Thyroid gland (tissue), 4 donors: ENCODE measurements around the gene EXOC4. TPM values are rescaled to one million over a fixed set of nuclear protein-coding genes. Genes with fewer than 3 reads are reported as not detected.

ENCODE experiments used
- DNase-seq, 2 donors: peaks; one replicate each; pipeline ENCODE4 v3.0.0-alpha.2; 2019
- H3K27ac ChIP-seq, 3 donors: fragments of 200-600 bp; sonication (generic); 1 replicate in 2 of 3; 2 replicates in 1 of 3; pipeline ENCODE4 v1.5.1; 2016 to 2019; ENCODE audit warnings: mild to moderate bottlenecking in 1 of 3, moderate library complexity in 1 of 3
- H3K27me3 ChIP-seq: fragments of 200-600 bp; sonication (generic); one replicate; pipeline ENCODE4 v1.5.1; 2019
- H3K36me3 ChIP-seq, 2 donors: fragments of 200-600 bp; sonication (generic); one replicate each; pipeline ENCODE4 v1.5.1; 2016 to 2019
- H3K4me1 ChIP-seq, 2 donors: fragments of 200-600 bp; sonication (generic); one replicate each; pipeline ENCODE4 v1.5.1; 2017 to 2019
- H3K4me3 ChIP-seq, 3 donors: fragments of 200-600 bp; sonication (generic); replicated peaks in 1 of 3; 1 replicate in 2 of 3; 2 replicates in 1 of 3; pipeline ENCODE4 v1.5.1; 2016; ENCODE audit warnings: mild to moderate bottlenecking in 1 of 3
- H3K9me3 ChIP-seq: fragments of 200-600 bp; sonication (generic); one replicate; pipeline ENCODE4 v1.5.1; 2017
- CTCF ChIP-seq, 6 experiments: fragments of 200-600 bp in 3 of 6; fragments of 450-650 bp in 3 of 6; sonication (generic) in 3 of 6; IDR thresholded peaks; one replicate each; pipeline ENCODE4 v1.5.1; 2016 to 2019; ENCODE audit warnings: antibody characterized with exemption in 6 of 6, mild to moderate bottlenecking in 2 of 6, inconsistent platforms in 1 of 6, moderate library complexity in 1 of 6
- POLR2A ChIP-seq, 2 donors: fragments of 450-650 bp; IDR thresholded peaks; one replicate each; pipeline ENCODE4 v1.6.1; 2017; ENCODE audit warnings: antibody characterized with exemption in 2 of 2, mild to moderate bottlenecking in 2 of 2, moderate library complexity in 1 of 2
- WGBS, 2 donors: methylation state at CpG; one replicate each; pipeline ENCODE4 v1.1.5; 2017; 5-methylcytosine and 5-hydroxymethylcytosine counted together
- intact Hi-C: fragments of 100-400 bp; cut with DNase I; formaldehyde crosslinking; loops from one replicate; pipeline ENCODE4 v1.15.1; 2023
- total RNA-seq, 4 donors: library from RNA; depleted of rRNA; stranded (reverse); fragments of >200 nt; gene quantifications; one replicate each; pipeline ENCODE4 v1.2.3, GENCODE V29; 2016

Gene EXOC4
- total RNA-seq, 4 donors from 2014 or later, result 74.0 to 116 (median 107) TPM

GRCh38 chr7:133348250-133348649, 95.4 kb downstream of the EXOC4 start:
- Histone ChIP-seq H3K27ac (no peak overlapping the region), H3K27me3 (no peaks in the 10 kb centered on the region), H3K9me3 (no peaks in the 10 kb centered on the region), H3K4me1 (no peaks in the 10 kb centered on the region), H3K4me3 (no peak overlapping the region), H3K36me3 (no peaks in the 10 kb centered on the region)
- no peak for DNase-seq
- 95 to 97% methylated on average over 5 of the region's 5 CpGs for WGBS, 2 donors
- TF ChIP-seq CTCF (IDR thresholded peaks at IDR 0.05) (no peak), POLR2A (IDR thresholded peaks at IDR 0.05) (no peak)
- intact Hi-C loops, result no loop called here

DNA sequence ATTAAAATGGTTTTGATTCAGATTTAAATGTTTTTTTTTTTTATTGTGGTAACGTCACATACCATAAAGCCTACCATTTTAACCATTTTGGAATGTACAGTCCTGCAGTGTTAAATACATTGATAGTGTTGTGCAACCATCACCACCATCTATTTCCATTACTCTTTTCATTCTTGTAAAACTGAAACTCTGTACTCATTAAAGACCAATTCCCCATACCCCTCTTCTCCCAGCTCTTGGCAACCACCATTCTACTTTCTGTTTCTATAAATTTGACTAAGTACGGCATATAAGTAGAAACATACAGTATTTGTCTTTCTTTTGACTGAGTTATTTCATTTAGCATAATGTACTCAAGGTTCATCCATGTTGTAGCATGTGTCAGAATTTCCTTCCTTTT, 96.2 kb downstream of the EXOC4 start:
- Histone ChIP-seq H3K27me3 (no peaks in the 10 kb centered on the region), H3K36me3 (no peaks in the 10 kb centered on the region), H3K4me3 (no peak overlapping the region), H3K27ac (no peak overlapping the region), H3K9me3 (no peaks in the 10 kb centered on the region), H3K4me1 (no peaks in the 10 kb centered on the region)
- TF ChIP-seq POLR2A (IDR thresholded peaks at IDR 0.05) (no peak), CTCF (IDR thresholded peaks at IDR 0.05) (no peak)
- WGBS, 2 donors, result 97 to 99% methylated on average over 2 of the region's 2 CpGs
- intact Hi-C loops, result no loop called here
- no peak for DNase-seq

DNA sequence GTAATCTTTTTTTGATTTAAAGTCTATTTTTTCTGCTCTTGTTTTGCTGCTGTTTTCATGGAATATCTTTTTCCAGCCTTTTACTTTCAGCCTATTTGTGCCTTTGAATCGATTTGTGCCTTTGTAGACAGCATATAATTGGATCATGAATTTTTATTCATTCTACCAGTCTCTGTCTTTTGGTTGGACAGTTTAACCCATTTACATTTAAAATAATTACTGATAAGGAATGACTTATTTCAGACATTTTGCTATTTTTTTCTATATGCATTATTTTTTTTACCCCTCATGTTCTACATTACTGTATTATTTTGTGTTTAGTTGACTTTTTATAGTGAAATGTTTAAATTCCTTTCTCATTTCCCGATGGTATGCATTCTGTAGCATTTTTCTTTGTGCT, 99.6 kb downstream of the EXOC4 start:
- H3K4me3 ChIP-seq, result no peak overlapping the region
- intact Hi-C loops, result no loop called here
- no peak for DNase-seq
- no peak for TF ChIP-seq POLR2A (IDR thresholded peaks at IDR 0.05)
- TF ChIP-seq CTCF (IDR thresholded peaks at IDR 0.05), result no peak
- no peaks in the 10 kb centered on the region for H3K4me1 ChIP-seq
- H3K27ac ChIP-seq, result no peak overlapping the region
- WGBS, 2 donors, result 99% methylated on average over 2 of the region's 2 CpGs
- no peaks in the 10 kb centered on the region for H3K36me3 ChIP-seq
- H3K9me3 ChIP-seq, result no peaks in the 10 kb centered on the region
- H3K27me3 ChIP-seq, result no peaks in the 10 kb centered on the region

DNA sequence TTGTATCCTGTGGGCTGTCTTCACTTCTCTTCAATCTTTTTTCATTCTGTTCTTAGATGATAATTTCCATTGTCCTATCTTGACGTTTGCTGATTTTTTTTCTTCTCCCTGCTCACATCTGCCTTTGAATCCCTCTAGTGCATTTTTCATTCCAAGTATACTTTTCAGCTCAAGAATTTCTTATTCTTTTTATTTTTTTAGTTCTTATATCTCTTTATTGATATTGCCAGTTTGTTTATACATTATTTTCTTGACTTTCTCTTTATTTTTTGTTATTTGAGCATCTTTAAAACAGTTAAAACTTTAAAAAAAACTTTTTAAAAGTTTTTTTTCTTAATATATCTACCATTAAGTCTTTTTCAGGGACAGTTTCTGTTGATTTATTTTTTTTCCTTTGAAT, 100.9 kb downstream of the EXOC4 start:
- no peak for DNase-seq
- intact Hi-C loops, result no loop called here
- Histone ChIP-seq H3K27me3 (no peaks in the 10 kb centered on the region), H3K36me3 (no peaks in the 10 kb centered on the region), H3K4me3 (no peak overlapping the region), H3K9me3 (no peaks in the 10 kb centered on the region), H3K27ac (no peak overlapping the region), H3K4me1 (no peaks in the 10 kb centered on the region)
- no peak for TF ChIP-seq POLR2A (IDR thresholded peaks at IDR 0.05)
- no peak for TF ChIP-seq CTCF (IDR thresholded peaks at IDR 0.05)
- WGBS, 2 donors, result 89 to 94% methylated on average over 1 of the region's 1 CpG

DNA sequence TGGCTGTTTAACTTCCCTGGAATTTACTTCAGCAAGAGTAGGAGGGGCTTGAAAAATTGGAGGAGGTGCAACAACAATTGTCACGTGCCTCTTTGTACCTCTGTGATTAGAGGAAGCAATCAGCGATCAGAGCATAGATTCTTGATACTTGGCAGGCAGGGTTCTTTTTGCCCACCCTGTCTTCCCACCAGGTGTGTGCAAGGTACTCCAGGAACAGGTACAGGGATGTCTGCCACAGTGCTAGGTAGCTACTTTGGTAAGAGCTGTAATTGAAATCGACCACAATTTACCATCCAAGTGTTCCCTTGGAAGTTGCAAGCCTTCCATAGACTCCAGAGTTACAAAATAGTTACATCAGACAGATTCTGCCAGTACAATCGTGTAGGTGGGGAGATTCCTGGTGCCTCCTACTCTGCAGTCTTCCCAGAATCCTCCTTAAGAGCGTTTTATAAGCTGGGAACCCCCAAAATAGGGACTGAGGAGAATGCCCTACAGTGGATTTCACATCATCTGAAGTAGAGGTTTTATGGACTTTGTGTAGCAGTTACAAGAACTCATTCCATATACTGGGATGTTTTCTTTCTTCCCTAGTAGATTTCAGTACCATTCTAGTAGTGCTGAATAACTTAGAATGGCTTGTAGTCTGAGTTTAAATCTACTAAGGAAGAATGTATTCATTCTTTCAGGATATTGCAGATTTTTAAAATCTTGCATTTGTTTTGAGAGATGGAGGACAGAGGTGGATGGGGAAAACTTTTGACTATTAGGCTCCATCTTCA, 101.9 kb downstream of the EXOC4 start:
- no peaks in the 10 kb centered on the region for H3K27me3 ChIP-seq
- WGBS, 2 donors, result 93% methylated on average over 5 of the region's 5 CpGs
- H3K4me3 ChIP-seq, result no peak overlapping the region
- intact Hi-C loops, result no loop called here
- no peak overlapping the region for H3K27ac ChIP-seq
- no peaks in the 10 kb centered on the region for H3K4me1 ChIP-seq
- no peaks in the 10 kb centered on the region for H3K9me3 ChIP-seq
- TF ChIP-seq CTCF (IDR thresholded peaks at IDR 0.05) (no peak), POLR2A (IDR thresholded peaks at IDR 0.05) (no peak)
- DNase-seq, result no peak
- H3K36me3 ChIP-seq, result no peaks in the 10 kb centered on the region
